ENCODE results near the gene PLA2G10.
"Not testable (repeated sequence)": the region's sequence is repeated elsewhere in the genome, so short reads cannot be mapped to it uniquely, and the experiment has no call there.

The PLA2G10 gene, protein sequence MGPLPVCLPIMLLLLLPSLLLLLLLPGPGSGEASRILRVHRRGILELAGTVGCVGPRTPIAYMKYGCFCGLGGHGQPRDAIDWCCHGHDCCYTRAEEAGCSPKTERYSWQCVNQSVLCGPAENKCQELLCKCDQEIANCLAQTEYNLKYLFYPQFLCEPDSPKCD

DNA sequence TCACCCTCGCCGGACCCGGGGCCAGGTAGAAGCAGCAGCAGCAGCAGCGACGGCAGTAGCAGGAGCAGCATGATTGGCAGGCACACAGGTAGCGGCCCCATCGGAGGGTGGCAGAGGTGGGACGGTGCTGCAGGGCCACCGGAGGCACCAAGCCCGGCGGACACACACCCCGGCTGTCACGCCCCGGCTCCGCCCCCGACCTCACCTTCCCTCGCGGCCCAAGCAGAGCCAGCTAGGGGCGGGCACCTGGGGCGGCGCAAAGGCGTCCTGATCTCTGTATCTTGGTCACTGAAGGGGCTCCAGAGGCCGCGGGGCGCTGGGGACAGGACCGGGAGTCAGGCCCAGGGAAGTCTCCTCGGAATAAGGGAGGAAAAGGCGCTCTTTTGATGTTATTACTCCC, at the start of gene PLA2G10:
PLA2G10 (minus strand) TSS at position 180 of the 400 bp plus-strand sequence; CDS start at position 101, 79 bp downstream.
- not testable (repeated sequence) for DNase-seq (ENCODE audit: low read depth in 2 of 2)

DNA sequence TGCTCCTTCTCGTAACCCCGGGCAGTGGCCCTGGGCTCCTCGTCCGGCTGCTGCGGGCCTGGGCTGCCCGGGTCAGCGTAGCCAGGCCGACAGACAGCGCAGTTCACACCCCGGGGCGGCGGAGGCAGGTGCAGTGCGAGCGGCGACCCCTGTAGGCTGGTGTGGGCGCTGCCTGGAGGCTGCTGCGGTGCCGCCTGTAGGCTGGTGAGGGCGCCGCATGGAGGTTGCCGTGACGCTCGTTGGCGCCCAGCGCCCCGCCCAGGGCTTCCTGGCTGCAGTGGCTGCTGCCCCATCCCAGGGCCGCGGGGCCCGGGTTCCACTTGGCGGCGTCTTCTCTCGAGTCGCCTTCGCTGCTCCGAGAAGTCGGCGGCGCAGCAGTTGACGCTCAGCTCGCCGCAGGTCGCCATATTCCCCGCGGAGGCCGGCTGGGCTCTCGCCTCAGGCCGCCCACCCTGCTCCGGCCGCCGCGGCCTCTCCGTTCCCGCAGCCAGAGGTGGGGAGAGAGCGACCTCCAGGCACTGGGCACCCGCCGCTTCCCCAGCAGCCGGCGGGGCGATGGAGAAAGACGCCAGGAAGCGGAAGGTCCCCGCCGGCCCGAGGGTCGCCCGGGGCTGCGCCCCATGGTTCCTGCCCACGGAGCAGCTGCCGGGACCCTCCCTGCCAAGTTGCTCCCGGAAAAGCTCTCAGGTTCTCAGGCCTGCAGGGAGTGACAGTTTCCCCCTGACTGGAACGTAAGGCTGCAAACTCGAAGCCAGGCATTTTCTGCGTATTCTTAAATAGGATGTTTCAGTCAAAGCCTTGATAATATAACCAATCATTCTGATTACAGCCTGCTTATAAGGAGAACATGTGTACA, 48.4 kb upstream of the PLA2G10 start, which contains the start of gene NPIPA2:
NPIPA2 (plus strand) TSS at position 261 of the 856 bp plus-strand sequence. CDS start 5,533 bp downstream, outside the sequence.
- not testable (repeated sequence) for DNase-seq (ENCODE audit: low read depth in 2 of 2)

DNA sequence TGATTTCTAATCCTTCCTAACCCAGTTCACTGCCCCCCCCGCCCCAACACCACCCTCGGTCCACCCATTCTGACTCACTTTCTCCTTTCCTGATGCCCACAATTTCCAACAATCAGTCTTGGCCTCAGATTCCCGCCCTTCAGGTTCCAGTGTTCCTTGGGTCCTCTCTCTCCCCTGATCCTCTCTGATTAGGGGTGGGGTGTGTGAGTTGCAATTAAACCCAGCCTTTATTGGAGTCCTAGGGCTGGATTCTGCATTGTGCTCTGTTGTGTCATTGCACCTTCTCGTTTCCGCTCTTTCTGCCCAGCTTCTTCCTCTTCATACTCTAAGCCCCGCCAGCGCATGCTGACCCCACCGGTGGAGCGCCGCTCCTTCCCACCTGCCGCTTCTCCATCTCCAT, 47.7 kb upstream of the PLA2G10 start:
- not testable (repeated sequence) for DNase-seq (ENCODE audit: low read depth in 2 of 2)

DNA sequence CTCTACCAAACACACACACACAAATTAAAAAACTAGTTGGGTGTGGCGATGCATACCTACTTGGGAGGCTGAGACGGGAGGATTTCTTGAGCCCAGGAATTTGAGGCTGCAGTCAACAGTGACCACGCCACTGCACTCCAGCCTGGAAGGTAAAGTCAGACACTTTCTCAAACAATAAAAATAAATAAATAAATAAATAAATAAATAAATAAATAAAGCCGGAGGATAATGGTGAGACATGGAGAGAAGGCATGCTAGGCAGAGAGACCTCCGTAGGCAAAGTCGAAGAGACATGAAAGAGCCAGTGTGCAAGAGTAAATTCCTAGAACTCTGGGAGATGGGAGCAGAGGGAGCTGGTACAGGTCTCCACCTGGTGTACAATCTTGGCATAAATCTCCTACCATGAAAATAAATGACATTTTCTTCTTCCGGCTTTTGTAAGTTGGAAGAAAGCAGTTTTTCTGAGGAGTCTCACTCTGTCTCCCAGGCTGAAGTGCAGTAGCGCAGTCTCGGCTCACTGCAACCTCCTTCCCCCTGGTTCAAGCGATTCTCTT, 46.8 kb upstream of the PLA2G10 start:
- DNase-seq (ENCODE audit: low read depth in 2 of 2): not testable (repeated sequence)

DNA sequence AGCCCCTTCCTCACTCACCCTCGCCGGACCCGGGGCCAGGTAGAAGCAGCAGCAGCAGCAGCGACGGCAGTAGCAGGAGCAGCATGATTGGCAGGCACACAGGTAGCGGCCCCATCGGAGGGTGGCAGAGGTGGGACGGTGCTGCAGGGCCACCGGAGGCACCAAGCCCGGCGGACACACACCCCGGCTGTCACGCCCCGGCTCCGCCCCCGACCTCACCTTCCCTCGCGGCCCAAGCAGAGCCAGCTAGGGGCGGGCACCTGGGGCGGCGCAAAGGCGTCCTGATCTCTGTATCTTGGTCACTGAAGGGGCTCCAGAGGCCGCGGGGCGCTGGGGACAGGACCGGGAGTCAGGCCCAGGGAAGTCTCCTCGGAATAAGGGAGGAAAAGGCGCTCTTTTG, 39.1 kb upstream of the PLA2G10 start:
- not testable (repeated sequence) for DNase-seq (ENCODE audit: low read depth in 2 of 2)

DNA sequence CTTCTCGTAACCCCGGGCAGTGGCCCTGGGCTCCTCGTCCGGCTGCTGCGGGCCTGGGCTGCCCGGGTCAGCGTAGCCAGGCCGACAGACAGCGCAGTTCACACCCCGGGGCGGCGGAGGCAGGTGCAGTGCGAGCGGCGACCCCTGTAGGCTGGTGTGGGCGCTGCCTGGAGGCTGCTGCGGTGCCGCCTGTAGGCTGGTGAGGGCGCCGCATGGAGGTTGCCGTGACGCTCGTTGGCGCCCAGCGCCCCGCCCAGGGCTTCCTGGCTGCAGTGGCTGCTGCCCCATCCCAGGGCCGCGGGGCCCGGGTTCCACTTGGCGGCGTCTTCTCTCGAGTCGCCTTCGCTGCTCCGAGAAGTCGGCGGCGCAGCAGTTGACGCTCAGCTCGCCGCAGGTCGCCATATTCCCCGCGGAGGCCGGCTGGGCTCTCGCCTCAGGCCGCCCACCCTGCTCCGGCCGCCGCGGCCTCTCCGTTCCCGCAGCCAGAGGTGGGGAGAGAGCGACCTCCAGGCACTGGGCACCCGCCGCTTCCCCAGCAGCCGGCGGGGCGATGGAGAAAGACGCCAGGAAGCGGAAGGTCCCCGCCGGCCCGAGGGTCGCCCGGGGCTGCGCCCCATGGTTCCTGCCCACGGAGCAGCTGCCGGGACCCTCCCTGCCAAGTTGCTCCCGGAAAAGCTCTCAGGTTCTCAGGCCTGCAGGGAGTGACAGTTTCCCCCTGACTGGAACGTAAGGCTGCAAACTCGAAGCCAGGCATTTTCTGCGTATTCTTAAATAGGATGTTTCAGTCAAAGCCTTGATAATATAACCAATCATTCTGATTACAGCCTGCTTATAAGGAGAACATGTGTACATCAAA, 9.3 kb upstream of the PLA2G10 start, which contains the start of gene NPIPA3:
NPIPA3 (plus strand) TSS at position 256 of the 856 bp plus-strand sequence. CDS start 5,533 bp downstream, outside the sequence.
- DNase-seq (ENCODE audit: low read depth in 2 of 2): not testable (repeated sequence)

DNA sequence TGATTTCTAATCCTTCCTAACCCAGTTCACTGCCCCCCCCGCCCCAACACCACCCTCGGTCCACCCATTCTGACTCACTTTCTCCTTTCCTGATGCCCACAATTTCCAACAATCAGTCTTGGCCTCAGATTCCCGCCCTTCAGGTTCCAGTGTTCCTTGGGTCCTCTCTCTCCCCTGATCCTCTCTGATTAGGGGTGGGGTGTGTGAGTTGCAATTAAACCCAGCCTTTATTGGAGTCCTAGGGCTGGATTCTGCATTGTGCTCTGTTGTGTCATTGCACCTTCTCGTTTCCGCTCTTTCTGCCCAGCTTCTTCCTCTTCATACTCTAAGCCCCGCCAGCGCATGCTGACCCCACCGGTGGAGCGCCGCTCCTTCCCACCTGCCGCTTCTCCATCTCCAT, 8.6 kb upstream of the PLA2G10 start:
- not testable (repeated sequence) for DNase-seq (ENCODE audit: low read depth in 2 of 2)

DNA sequence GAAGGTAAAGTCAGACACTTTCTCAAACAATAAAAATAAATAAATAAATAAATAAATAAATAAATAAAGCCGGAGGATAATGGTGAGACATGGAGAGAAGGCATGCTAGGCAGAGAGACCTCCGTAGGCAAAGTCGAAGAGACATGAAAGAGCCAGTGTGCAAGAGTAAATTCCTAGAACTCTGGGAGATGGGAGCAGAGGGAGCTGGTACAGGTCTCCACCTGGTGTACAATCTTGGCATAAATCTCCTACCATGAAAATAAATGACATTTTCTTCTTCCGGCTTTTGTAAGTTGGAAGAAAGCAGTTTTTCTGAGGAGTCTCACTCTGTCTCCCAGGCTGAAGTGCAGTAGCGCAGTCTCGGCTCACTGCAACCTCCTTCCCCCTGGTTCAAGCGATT, 7.8 kb upstream of the PLA2G10 start:
- DNase-seq (ENCODE audit: low read depth in 2 of 2): not testable (repeated sequence)

DNA sequence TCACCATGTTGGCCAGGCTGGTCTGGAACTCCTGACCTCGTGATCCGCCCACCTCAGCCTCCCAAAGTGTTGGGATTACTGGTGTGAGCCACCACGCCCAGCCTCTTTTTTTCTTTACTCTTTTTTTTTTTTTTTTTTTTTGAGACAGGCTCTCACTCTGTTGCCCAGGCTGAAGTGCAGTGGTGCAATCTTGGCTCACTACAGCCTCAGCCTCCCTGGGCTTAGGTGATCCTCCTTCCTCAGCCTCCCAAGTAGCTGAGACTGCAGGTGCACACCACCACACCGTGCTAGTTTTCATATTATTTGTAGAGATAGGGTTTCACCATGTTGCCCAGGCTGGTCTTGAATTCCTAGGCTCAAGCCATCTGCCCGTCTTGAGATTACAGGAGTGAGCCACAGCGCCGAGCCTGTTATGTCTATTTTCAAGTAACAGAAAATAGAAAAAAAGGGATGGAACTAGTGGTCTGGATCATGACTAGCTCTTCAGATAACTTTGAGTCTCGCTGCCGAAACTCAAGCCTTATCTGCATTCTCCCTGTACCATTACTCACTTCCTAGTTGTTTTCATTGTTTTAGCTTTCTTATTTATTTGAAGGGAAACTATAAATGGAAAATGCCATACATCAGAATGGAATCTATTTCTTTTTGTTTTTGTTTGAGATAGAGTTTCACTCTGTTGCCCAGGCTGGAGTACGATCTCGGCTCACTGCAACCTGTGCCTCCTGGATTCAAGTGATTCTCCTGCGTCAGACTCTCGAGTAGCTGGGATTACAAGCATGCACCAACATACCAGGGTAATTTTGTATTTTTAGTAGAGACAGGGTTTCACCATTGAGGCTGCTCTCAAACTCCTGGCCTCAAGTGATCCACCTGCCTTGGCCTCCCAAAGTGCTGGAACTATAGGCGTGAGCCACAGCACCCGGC, 8.0 kb downstream of the PLA2G10 start:
- DNase-seq (ENCODE audit: low read depth in 2 of 2): not testable (repeated sequence)

DNA sequence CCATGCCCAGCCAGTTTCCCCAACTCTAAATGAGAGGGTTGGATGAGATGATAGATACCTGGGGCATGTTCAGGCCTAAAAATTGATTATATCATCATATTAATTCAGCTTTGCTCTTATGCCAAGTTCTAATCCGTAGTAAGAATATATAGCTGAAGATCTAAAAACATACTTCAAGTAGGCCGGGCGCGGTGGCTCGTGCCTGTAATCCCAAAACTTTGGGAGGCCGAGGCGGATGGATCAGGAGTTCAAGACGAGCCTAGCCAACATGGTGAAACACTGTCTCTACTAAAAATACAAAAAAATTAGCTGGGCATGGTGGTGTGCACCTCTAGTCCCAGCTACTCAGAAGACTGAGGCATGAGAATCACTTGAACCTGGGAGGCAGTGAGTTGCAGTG, 12.0 kb downstream of the PLA2G10 start:
- no peak for DNase-seq (ENCODE audit: low read depth in 2 of 2)

DNA sequence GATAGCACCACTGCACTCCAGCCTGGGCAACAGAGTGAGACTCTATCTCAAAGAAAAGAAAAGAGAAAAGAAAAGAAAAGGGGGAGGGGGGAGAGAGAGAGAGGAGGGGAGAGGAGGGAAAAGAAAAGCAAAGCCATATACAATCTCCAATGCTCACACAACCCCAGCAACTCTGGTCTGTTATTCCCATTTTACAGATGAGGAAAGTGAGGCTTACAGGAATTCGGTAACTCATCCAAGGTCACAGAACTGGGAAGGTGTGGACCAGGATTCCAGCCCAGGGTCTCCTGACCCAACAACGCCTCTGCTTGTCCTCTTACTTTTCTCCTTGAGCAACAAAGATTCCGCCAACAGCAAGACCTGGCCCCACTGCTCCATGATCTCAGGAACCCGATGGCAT, 13.0 kb downstream of the PLA2G10 start:
- DNase-seq (ENCODE audit: low read depth in 2 of 2): no peak

DNA sequence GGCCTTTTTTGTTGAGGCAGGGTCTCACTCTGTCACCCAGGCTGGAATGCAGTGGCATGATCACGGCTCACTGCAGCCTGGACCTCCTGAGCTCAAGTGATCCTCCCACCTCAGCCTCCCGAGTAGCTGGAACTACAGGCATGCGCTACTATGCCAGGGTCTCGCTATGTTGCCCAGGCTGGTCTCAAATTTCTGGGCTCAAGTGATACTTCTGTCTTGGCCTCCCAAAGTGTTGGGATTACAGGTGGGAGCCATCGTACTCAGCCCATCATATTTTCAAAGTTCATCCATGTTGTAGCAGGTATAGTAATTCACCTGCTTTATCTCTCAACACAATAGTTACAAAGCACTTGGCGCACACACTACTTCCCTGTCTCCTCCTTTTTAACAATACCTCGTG, 13.7 kb downstream of the PLA2G10 start:
- not testable (repeated sequence) for DNase-seq (ENCODE audit: low read depth in 2 of 2)

DNA sequence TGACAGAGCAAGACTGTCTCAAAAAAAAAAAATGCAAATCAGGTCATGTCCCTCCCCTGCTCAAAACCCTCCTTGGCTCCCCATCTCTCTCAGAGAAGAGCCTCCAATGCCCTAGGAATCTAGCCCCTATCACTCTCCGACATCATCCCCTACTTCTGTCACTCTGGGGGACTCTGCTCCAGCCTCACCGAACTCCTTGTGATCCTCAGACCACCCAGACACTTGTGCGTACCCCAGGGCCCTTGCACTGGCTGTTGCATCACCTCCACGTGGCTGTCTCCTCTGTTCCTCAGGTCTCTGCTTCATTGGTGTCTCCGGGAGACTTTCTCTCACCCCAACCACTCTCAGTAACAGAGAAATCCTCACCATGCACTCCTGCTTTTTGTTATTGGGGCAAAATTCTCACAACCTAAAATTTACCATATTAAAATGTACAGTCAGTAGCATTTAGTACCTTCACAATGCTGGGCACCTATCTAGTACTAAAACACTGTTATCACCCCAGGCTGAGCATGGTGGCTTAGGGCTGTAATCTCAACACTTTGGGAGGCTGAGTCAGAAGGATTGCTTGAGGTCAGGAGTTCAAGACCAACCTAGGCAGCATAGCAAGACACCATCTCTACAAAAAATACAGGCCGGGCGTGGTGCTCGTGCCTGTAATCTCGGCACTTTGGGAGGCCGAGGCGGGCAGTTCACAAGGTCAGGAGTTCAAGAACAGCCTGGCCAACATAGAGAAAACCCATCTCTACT, 15.2 kb downstream of the PLA2G10 start:
- DNase-seq (ENCODE audit: low read depth in 2 of 2): no peak

DNA sequence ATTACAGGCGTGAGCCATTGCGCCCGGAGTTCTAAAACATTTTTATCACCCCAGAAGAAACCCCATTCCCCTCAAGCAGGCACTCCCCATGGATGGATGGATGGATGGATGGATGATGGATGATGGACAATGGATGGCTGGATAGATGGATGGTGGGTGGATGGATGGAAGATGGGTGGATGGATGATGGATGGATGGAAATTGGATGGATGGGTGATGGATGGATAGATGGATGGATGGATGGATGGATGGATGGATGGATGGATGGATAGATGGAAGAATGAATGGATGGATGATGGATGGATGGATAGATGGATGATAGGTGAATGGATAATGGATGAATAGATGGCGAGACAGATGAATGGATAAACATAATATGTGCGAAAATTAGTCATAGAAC, 16.5 kb downstream of the PLA2G10 start:
- DNase-seq (ENCODE audit: low read depth in 2 of 2): no peak

DNA sequence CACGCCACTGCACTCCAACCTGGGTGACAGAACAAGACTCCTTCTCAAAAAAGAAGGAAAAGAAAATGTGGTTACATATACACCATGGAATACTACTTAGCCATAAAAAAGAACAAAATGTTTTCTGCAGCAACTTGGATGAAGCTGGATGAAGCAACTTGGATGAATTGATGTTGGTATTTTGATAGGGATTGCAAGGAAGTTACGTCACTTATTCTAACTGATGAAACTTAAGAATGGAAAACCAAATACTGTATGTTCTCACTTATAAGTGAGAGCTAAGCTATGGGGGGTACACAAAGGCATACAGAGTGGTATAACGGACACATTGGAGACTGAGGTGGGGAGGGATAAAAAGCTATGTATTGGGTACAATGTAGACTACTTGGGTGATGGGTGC, 17.5 kb downstream of the PLA2G10 start:
- DNase-seq (ENCODE audit: low read depth in 2 of 2): no peak

DNA sequence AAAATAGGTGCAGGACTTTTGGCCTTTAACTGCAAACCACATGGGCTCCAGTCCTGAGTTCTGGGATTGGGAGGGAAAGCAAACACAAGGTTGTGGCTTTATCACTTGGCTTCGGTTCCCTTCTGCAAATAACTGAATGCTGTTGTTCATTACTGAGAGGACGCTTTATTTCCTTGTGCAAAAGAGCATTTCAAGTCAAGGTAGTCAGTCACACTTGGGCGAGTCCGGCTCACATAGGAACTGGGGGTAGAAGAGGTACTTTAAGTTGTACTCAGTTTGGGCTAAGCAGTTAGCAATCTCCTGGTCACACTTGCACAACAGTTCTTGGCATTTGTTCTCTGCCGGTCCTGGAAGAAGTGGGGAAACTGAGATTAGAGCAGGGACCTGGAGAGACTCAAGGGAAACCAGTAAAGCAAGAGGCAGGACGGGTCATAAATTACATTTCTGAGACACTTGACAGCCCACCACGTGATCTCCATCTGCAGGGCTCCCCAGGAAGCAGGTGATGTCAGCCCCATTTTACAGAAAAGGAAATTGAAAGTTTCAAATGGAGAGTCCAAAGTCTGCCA, 21.6 kb downstream of the PLA2G10 start:
- no peak for DNase-seq (ENCODE audit: low read depth in 2 of 2)

DNA sequence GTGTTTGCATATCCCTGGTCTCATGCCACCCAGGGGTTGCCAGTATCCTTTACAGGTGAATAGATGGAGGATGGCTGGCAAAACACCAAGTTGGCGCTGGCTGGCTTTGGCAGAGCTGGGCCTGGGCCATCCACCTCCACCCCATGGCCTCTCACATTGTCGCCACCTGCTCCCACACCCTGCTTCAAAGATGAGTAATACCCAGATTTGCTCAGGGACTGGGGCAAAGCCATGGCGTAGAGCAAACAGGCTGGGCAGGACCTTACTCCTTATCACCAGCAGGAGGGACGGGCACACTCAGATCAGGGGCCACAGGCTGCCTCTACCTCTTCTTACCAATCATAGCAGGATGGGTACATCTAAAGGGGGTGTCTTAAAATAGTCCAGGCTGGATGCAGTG, 24.3 kb downstream of the PLA2G10 start:
- DNase-seq (ENCODE audit: low read depth in 2 of 2): no peak

DNA sequence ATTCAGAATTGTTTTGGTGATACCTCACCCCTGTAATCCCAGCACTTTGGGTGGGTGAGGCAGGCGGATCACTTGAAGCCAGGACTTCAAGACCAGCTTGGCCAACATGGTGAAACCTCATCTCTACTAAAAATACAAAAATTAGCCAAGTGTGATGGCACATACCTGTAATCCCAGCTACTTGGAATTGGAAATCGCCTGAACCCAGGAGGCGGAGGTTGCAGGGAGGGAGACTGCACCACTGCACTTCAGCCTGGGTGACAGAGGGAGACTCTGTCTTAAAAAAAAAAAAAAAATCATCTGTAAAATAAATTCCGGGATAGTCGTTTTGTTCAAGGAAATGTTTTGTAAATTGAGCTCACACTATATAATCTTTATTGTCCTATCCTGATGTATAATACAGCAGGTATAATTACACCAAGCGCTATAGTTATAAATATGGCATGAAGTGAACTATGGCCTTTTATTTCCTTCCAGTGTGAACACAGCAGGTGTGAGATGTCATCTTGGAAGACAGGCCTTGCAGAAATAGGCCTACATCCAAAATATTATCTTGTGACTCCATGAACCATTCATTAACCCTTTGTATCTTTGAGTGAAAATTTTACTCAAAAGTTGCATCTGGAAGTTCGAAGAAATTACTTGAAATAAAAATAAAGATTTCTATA, 25.4 kb downstream of the PLA2G10 start:
- no peak for DNase-seq (ENCODE audit: low read depth in 2 of 2)
